Fibroblast of lung (primary cell): Measurements from ENCODE around the gene SRGAP1.
"Not testable (repeated sequence)": the region's sequence is repeated elsewhere in the genome, so short reads cannot be mapped to it uniquely, and the experiment has no call there.

Experiments
- EZH2 ChIP-seq: IDR thresholded peaks from 2 replicates; pipeline ENCODE4 v1.5.1; 2012; ENCODE audit warnings: low read length, control low read depth, mild to moderate bottlenecking; ENCODE audit errors: missing control alignments
- TF ChIP-seq, protein P1 (sequence below), 2 donors: IDR thresholded peaks in 1 of 2; conservative IDR thresholded peaks in 1 of 2; 1 replicate in 1 of 2; 2 replicates in 1 of 2; pipeline ENCODE4 v1.5.1; 2011 to 2012; ENCODE audit warnings: low read length in 2 of 2, control low read depth in 1 of 2, inconsistent platforms in 1 of 2, low read depth in 1 of 2, mild to moderate bottlenecking in 1 of 2

DNA sequence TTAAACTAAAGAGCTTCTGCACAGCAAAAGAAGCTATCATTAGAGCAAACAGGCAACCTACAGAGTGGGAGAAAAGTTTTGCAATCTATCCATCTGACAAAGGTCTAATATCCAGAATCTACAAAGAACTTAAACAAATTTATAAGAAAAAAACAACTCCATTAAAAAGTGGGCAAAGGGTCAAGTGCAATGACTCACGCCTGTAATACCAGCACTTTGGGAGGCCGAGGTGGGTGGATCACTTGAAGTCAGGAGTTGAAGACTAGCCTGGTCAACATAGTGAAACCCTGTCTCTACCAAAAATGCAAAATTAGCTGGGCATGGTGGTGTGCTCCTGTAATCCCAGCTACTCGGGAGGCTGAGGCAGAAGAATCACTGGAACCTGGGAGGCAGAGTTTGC is 322.1 kb downstream of the SRGAP1 start:
- not testable (repeated sequence) for TF ChIP-seq EZH2
- TF ChIP-seq, protein P1, sequence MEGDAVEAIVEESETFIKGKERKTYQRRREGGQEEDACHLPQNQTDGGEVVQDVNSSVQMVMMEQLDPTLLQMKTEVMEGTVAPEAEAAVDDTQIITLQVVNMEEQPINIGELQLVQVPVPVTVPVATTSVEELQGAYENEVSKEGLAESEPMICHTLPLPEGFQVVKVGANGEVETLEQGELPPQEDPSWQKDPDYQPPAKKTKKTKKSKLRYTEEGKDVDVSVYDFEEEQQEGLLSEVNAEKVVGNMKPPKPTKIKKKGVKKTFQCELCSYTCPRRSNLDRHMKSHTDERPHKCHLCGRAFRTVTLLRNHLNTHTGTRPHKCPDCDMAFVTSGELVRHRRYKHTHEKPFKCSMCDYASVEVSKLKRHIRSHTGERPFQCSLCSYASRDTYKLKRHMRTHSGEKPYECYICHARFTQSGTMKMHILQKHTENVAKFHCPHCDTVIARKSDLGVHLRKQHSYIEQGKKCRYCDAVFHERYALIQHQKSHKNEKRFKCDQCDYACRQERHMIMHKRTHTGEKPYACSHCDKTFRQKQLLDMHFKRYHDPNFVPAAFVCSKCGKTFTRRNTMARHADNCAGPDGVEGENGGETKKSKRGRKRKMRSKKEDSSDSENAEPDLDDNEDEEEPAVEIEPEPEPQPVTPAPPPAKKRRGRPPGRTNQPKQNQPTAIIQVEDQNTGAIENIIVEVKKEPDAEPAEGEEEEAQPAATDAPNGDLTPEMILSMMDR (conservative IDR thresholded peaks at IDR 0.05 in 1 of 2, IDR thresholded peaks at IDR 0.05 in 1 of 2; ENCODE audit: low read depth in 1 of 2, low read length in 2 of 2) = not testable (repeated sequence)
